ENCODE results near the gene MAP7. TPM values are rescaled to one million over a fixed set of nuclear protein-coding genes. Genes with fewer than 3 reads are reported as not detected.
A peak's percentile ranks its signal among the peaks of the same experiment; 100 is the strongest.
"Not testable (repeated sequence)": the region's sequence is repeated elsewhere in the genome, so short reads cannot be mapped to it uniquely, and the experiment has no call there.

Gene MAP7
- 0.95 and 1.1 TPM in 2 replicates for total RNA-seq (2014; rRNA removed; shearing (Covaris generic))

GRCh38 chr6:136550330-136551071 lies at the start of gene MAP7:
Gene MAP7 (minus strand): TSS chr6:136550422. CDS start chr6:136550408, 14 bp downstream.
- DNase-seq (ENCODE audit: low read depth): peak; percentile 55

DNA sequence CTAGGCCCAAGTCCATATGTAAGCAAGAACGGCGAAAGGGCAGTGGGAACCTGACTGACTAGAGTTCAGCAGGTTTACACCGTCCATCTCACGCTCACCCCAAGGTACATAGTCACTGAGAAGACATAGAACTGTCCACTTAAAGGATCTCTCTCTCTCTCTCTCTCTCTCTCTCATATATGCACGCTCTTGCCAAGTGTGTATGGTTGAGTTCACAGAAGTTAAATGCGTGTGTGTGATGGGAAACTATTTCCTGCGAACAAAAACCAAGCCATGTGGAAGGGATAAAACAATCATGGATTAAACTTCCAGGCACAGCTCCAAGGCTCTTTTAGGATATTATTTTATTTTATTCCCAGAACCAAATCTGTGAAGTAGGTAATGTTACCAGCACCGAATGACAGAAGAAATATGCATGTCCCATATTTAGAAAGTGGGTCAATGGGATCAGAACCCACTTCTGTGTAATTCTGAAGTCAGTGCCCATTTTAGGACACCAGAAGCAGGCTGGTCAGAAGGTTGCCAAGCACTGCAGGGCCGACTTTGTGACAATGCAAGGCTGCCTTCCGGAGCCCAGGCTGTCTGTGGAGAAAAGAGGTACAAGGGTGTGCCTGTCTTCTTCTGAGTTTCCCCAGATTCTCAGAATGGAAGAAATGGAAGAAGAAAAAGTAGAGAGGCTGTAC lies 49.2 kb upstream of the MAP7 start:
- no peak for DNase-seq (ENCODE audit: low read depth)

DNA sequence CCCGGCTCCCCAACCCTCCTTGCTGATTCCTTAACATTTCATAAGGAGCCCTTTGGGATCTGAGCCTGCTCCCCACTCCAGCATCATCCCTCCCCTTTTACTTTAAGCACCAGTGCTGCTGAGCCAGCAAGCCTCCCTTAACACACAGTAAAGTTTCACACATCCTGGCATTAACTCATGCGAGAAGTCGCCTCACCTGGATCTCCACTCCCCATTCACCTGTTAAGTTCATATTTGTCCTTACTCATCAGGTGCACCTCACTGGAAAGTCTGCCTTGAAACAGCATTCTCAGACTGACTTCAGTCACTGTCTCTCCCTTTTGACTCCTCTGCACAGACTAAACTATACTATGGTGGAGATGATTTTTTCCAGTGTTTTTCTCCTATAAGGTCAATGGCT lies 47.8 kb upstream of the MAP7 start:
- no peak for DNase-seq (ENCODE audit: low read depth)

DNA sequence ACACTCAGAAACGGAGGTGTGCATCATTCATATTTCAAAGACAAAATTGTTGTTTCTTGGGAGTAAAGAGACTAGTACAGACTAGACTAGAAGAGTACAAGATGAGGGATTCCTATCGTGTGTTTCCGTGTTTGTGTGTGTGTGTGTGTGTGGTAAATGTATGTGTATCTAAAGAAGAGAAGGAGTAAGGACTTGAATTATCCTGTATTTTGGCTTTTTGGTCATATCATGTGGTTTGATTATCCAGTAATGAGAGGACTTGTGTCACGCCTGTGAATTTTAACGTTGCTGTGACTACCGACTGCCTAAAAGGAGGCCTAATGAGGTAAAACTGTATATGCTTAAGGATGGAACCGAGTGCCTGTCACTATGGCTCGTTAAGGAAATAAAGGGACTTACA lies 44.4 kb upstream of the MAP7 start:
- DNase-seq (ENCODE audit: low read depth): no peak

DNA sequence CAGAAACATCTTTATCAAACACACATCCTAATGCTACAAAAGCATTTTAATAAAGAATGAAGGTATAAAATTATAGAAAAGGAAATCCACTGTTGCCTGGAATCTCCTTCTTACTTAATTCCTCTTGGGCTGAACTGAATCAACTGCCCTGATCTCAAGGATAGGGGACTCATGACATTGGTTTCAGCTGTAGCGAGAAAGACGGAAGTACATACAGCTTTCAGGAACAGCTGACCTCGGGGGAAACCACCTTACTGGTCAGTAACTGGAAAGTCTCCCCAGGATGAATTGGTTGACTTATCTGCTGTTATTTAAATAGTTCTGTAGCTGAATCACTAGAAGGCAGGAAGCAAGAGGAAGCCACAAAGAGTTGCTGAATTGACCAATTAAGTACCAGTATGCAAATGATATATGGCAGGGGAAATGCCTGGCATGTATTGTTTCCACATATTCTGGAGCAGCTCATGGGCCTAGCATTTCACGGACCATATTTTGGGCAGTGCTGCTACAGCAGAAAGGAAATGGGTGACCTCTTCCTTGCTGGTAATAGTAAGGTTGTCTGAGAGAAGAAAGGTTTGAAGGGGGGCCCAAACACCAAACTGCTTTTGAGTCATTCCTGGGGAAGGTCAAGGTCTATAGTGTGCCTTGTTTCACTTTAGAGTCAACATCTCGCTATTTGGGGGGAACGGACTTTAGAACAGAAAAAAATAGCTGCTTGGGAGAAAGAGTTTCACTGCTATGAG lies 43.7 kb upstream of the MAP7 start:
- DNase-seq (ENCODE audit: low read depth): peak; percentile 91

DNA sequence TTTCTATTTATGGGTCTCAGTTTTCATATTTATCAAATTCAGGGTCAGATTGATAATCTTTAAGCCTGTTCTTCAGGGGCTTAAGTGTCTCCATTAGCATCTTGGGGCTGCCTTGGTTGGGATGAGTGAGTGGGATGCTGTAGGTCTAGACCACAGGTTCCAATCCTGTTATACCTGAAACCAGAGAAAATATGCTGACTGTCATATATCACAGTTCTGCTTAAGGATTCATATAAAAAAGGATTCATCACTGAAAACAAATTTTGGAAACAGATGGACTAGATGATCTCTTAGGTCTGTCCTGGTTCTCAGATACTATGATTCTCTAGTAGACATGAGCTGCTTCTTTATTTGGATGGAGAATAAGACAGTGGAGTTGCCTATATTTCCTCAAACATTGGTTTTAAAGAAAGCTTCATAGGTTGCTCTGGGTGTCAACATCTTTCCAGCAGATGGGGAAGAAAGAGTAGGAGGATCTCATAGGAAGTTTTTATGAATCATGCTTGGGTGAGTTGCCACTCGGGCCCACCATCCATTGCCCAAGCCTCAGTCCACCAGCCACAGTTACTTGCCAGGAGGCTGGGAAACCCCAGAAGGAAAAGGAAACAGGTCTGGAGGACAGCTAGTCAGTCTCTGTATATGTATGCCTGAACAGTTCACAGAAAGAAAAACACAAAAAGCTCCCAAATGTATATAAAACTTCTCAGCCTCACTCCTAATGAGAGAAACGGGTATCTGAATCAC lies 42.9 kb upstream of the MAP7 start:
- DNase-seq (ENCODE audit: low read depth): peak; percentile 49

GRCh38 chr6:136591617-136592016 lies 41.4 kb upstream of the MAP7 start:
- no peak for DNase-seq (ENCODE audit: low read depth)

DNA sequence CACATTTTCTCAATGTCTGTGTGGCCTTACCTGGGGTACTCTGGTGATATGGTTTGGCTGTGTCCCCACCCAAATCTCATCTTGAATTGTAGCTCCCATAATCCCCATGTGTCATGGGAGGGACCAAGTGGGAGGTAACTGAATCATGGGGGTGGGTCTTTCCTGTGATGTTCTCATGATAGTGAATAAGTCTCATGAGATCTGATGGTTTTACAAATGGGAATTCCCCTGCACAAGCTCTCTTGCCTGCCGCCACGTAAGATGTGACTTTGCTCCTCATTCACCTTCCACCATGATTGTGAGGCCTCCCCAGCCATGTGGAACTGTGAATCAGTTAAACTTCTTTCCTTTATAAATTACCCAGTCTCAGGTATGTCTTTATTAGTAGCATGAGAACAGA lies 40.6 kb upstream of the MAP7 start:
- not testable (repeated sequence) for DNase-seq (ENCODE audit: low read depth)

DNA sequence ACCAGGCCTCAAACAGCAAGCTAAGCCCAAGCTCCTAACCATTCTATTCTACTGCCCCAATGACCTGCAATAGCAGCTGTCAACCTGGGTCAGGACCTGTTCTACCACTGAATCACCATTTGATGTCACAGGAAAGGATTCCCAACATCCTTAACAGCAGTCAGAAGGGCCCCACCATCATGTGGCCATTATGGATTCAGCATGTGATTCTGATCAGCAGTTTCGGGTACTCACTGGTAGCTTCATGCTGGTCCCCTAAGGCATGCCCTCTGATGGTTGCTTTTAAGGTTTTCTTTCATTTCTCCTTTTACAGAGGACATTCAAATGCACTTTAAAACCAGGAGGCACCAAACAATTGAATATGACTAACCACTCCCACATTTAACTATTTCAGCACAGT lies 37.3 kb upstream of the MAP7 start:
- DNase-seq (ENCODE audit: low read depth): no peak

- no peak for DNase-seq (ENCODE audit: low read depth)
These were observed 36.1 kb upstream of the MAP7 start for GRCh38 chr6:136586295-136586694.

DNA sequence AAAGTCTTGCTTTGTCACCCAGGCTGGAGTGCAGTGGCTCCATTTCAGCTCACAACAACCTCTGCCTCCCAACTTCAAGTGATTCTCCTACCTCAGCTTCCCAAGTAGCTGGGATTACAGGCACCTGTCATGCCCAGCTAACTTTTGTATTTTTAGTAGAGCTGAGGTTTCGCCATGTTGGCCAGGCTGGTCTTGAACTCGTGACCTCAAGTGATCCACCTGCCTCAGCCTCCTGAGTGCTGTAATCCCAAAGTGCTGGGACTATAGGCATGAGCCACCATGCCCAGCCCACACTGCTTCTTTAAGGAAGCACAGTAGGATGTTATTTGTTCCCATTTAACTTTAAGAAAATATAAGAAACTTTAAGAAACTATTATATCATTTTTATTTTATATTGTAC lies 35.3 kb upstream of the MAP7 start:
- not testable (repeated sequence) for DNase-seq (ENCODE audit: low read depth)

GRCh38 chr6:136584290-136584689 lies 34.1 kb upstream of the MAP7 start:
- DNase-seq (ENCODE audit: low read depth): not testable (repeated sequence)

DNA sequence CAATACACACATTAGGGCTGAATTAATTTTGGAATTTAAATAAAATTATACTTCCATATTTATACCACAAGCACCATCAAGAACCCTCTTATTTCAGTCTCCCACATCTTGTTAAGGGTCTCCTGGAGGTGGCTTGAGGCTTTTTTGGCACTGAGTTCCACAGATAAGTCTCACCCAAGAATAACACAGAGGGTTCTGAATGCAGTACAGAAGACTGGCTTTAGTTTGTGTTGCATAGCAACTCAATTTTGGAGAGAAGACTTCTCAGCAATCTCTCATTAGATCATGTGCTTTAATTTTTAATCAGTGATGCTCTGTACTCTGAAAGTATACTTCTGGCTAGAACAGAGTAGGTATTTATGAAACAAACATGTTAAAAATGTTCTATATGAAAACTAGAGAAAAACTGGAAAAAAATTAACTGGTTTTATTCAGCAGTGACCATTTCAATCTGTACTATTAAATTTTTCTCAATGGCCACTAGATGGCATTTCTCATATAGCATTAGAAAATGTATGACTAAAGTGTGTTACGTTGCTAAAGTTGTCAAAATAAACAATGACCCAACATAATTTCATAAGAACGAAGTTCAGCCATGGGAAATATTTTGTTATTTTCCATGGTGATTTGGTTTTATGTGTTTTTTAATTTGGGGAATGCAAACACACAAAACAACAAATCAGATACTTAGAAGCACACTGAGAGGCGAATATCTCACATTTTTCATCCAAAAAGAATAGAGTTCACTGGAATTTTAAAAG lies 32.7 kb upstream of the MAP7 start:
- peak; percentile 12 for DNase-seq (ENCODE audit: low read depth)

DNA sequence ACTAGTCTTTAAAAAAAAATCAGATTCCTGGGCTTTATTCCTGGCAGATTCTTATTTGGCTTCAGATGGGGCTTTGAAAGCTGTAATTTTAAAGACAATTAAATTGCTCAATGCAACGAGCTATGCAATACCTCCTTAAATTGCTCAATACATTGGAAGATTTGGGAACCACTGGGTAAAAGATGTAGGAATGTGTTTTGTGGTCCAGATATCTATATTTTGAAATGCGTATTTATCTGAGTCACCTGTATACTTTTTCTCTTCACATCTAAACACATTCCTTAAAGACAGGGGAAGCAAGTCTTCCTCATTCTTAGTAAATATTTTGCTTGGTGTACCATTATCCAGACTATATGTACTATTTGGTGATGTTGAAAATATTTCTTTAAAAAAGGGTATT lies 29.6 kb upstream of the MAP7 start:
- no peak for DNase-seq (ENCODE audit: low read depth)

- DNase-seq (ENCODE audit: low read depth): no peak
These were observed 26.6 kb upstream of the MAP7 start for GRCh38 chr6:136576821-136577220.

- DNase-seq (ENCODE audit: low read depth): no peak
These were observed 21.3 kb upstream of the MAP7 start for GRCh38 chr6:136571496-136571895.

GRCh38 chr6:136571065-136571464 lies 20.8 kb upstream of the MAP7 start:
- no peak for DNase-seq (ENCODE audit: low read depth)

DNA sequence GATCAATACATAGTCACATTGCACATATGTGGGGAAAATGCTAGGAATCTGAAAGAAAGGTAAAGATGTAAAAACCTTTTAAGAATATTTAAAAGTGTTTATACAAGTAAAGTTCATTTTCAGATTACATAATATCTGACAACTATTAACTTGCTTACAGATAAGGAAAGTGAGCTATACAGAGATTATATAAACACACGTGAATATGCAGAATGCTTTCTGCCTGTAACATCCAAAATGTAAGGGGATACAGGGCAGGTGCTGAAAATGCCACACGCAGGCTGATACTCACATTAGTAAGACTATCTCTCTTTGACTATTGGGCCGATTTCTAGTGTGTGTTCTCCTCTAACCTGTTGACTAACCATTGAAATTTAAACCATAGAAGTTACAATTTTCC lies 17.9 kb upstream of the MAP7 start:
- DNase-seq (ENCODE audit: low read depth): no peak

GRCh38 chr6:136567688-136568087 lies 17.5 kb upstream of the MAP7 start:
- no peak for DNase-seq (ENCODE audit: low read depth)

GRCh38 chr6:136566851-136567250 lies 16.6 kb upstream of the MAP7 start:
- no peak for DNase-seq (ENCODE audit: low read depth)

GRCh38 chr6:136566007-136566487 lies 15.8 kb upstream of the MAP7 start:
- no peak for DNase-seq (ENCODE audit: low read depth)

Data from Daoy (cell line).